IMR-90 (cell line): ENCODE results near the gene FAM47E. TPM values are rescaled to one million over a fixed set of nuclear protein-coding genes. Genes with fewer than 3 reads are reported as not detected.

ENCODE experiments used
- ATAC-seq: fragments of 200-7000 bp; cut with Tn5 transposase; 2 replicates; pipeline ENCODE4 v1.9.1; 2020; ENCODE audit warnings: low read depth, mild to moderate bottlenecking, moderate library complexity
- BruUV-seq: library from RNA; stranded (reverse); fragments of 400-500 nt; replicated peaks from 2 replicates; lab custom pipeline; 2021; lab: Mats Ljungman, UMichigan
- CTCF ChIA-PET: fragments of 300-600 bp; formaldehyde crosslinking; extraction: SDS; loops from one replicate; lab custom pipeline; 2021; ENCODE audit warnings: antibody characterized with exemption; lab: Yijun Ruan, JAX
- POLR2A ChIA-PET: fragments of 300-600 bp; sonication (Branson Sonifier 250); formaldehyde crosslinking; loops from one replicate; lab custom pipeline; 2022; ENCODE audit warnings: antibody characterized with exemption; ENCODE audit not compliant: unreplicated experiment; lab: Charles Lee
- DNase-seq: peaks from one replicate; pipeline ENCODE4 v3.0.0; 2013
- H2AFZ ChIP-seq: replicated peaks from 2 replicates; pipeline ENCODE3; 2013; ENCODE audit warnings: low read length, mild to moderate bottlenecking; ENCODE audit not compliant: poor library complexity
- H2AK5ac ChIP-seq: 2 replicates; pipeline ENCODE4 v1.6.1; 2013; ENCODE audit warnings: low read depth, low read length, inconsistent platforms
- H2AK9ac ChIP-seq: replicated peaks from 2 replicates; pipeline ENCODE3; 2013; ENCODE audit warnings: mild to moderate bottlenecking, low read depth, low read length, moderate library complexity; ENCODE audit not compliant: poor library complexity
- H2BK120ac ChIP-seq: 2 replicates; pipeline ENCODE4 v1.6.1; 2013; ENCODE audit warnings: low read depth, low read length, inconsistent platforms
- H2BK15ac ChIP-seq: 3 replicates; pipeline ENCODE4 v1.6.1; 2013; ENCODE audit warnings: low read depth, low read length, inconsistent platforms
- H2BK20ac ChIP-seq: 2 replicates; pipeline ENCODE4 v1.6.1; 2013; ENCODE audit warnings: low read depth, mild to moderate bottlenecking, inconsistent platforms, low read length, moderate library complexity
- H2BK5ac ChIP-seq: 2 replicates; pipeline ENCODE4 v1.6.1; 2013; ENCODE audit warnings: mild to moderate bottlenecking, low read depth, low read length, inconsistent platforms; ENCODE audit not compliant: poor library complexity, severe bottlenecking
- H3K14ac ChIP-seq: replicated peaks from 2 replicates; pipeline ENCODE4 v1.6.1; 2013; ENCODE audit warnings: low read depth, low read length, inconsistent platforms
- H3K18ac ChIP-seq: 2 replicates; pipeline ENCODE4 v1.6.1; 2013; ENCODE audit warnings: low read depth, low read length, control low read depth
- H3K23ac ChIP-seq: 2 replicates; pipeline ENCODE4 v1.6.1; 2013; ENCODE audit warnings: low read depth, low read length, inconsistent platforms
- H3K27ac ChIP-seq: 2 replicates; pipeline ENCODE4 v1.5.1; 2013; ENCODE audit warnings: mild to moderate bottlenecking, control low read depth, low read length; ENCODE audit not compliant: insufficient read depth
- H3K27me3 ChIP-seq: 2 replicates; pipeline ENCODE4 v1.6.1; 2013; ENCODE audit warnings: low read length; ENCODE audit not compliant: control insufficient read depth, insufficient read depth
- H3K36me3 ChIP-seq: 2 replicates; pipeline ENCODE4 v1.6.1; 2013; ENCODE audit warnings: low read length, mixed read lengths; ENCODE audit not compliant: control insufficient read depth, insufficient read depth
- H3K4ac ChIP-seq: 2 replicates; pipeline ENCODE4 v1.6.1; 2013; ENCODE audit warnings: low read depth, low read length, inconsistent platforms
- H3K4me1 ChIP-seq: 2 replicates; pipeline ENCODE4 v1.6.1; 2013; ENCODE audit warnings: low read length, mixed read lengths; ENCODE audit not compliant: control insufficient read depth, insufficient read depth
- H3K4me2 ChIP-seq: 2 replicates; pipeline ENCODE4 v1.6.1; 2013; ENCODE audit warnings: low read depth, mild to moderate bottlenecking, control low read depth, low read length, moderate library complexity
- H3K4me3 ChIP-seq: 2 replicates; pipeline ENCODE4 v1.5.1; 2013; ENCODE audit warnings: low read depth, mild to moderate bottlenecking, control low read depth, low read length, moderate library complexity; ENCODE audit not compliant: insufficient read depth
- H3K56ac ChIP-seq: 2 replicates; pipeline ENCODE4 v1.6.1; 2013; ENCODE audit warnings: low read length, inconsistent platforms; ENCODE audit not compliant: insufficient read depth; ENCODE audit errors: extremely low read depth
- H3K79me1 ChIP-seq, 2 experiments: 2 replicates each; pipeline ENCODE4 v1.6.1; 2013; ENCODE audit warnings: low read length in 2 of 2, inconsistent platforms in 1 of 2, low read depth in 1 of 2
- H3K9ac ChIP-seq: 2 replicates; pipeline ENCODE4 v1.6.1; 2013; ENCODE audit warnings: low read depth, low read length, control low read depth
- H3K9me1 ChIP-seq: 2 replicates; pipeline ENCODE4 v1.6.1; 2013; ENCODE audit warnings: low read length, inconsistent platforms; ENCODE audit not compliant: insufficient read depth
- H3K9me3 ChIP-seq: 2 replicates; pipeline ENCODE4 v1.6.1; 2013; ENCODE audit warnings: low read length; ENCODE audit not compliant: control insufficient read depth, insufficient read depth
- H4K20me1 ChIP-seq: 2 replicates; pipeline ENCODE4 v1.6.1; 2013; ENCODE audit warnings: low read length, inconsistent platforms; ENCODE audit not compliant: insufficient read depth
- H4K5ac ChIP-seq: 2 replicates; pipeline ENCODE4 v1.6.1; 2013; ENCODE audit warnings: mild to moderate bottlenecking, low read depth, low read length, control low read depth
- H4K8ac ChIP-seq, 2 experiments: 2 replicates each; pipeline ENCODE4 v1.6.1; 2013; ENCODE audit warnings: low read depth in 2 of 2, low read length in 2 of 2, control low read depth in 1 of 2, inconsistent platforms in 1 of 2
- H4K91ac ChIP-seq: 2 replicates; pipeline ENCODE4 v1.6.1; 2013; ENCODE audit warnings: low read depth, low read length, inconsistent platforms; ENCODE audit not compliant: insufficient read depth
- CEBPB ChIP-seq: IDR thresholded peaks from 2 replicates; pipeline ENCODE4 v1.6.1; 2012; ENCODE audit warnings: low read depth, low read length, improper control_type of control experiment
- CHD1 ChIP-seq: IDR thresholded peaks from 2 replicates; pipeline ENCODE4 v1.6.1; 2012; ENCODE audit warnings: low read depth, low read length, improper control_type of control experiment
- ELK1 ChIP-seq: fragments of 150-350 bp; IDR thresholded peaks from 2 replicates; pipeline ENCODE4 v1.6.1; 2016; ENCODE audit warnings: low read depth, mild to moderate bottlenecking, low read length, moderate library complexity, borderline replicate concordance
- FOS ChIP-seq: fragments of 150-350 bp; IDR thresholded peaks from 2 replicates; pipeline ENCODE4 v1.6.1; 2016; ENCODE audit warnings: low read depth, low read length
- MAZ ChIP-seq: IDR thresholded peaks from 2 replicates; pipeline ENCODE4 v1.6.1; 2012; ENCODE audit warnings: low read depth, mild to moderate bottlenecking, low read length, improper control_type of control experiment, moderate library complexity, borderline replicate concordance
- NFE2L2 ChIP-seq: fragments of 150-350 bp; IDR thresholded peaks from 2 replicates; pipeline ENCODE4 v1.6.1; 2016; ENCODE audit warnings: low read depth, mild to moderate bottlenecking, low read length
- RAD21 ChIP-seq: IDR thresholded peaks from 2 replicates; pipeline ENCODE4 v1.6.1; 2012; ENCODE audit warnings: low read length, improper control_type of control experiment
- RCOR1 ChIP-seq: IDR thresholded peaks from 2 replicates; pipeline ENCODE4 v1.6.1; 2012; ENCODE audit warnings: mild to moderate bottlenecking, low read length, improper control_type of control experiment; ENCODE audit not compliant: insufficient replicate concordance
- RFX5 ChIP-seq: IDR thresholded peaks from 2 replicates; pipeline ENCODE4 v1.8.0; 2012; ENCODE audit warnings: low read depth, mild to moderate bottlenecking, low read length, moderate library complexity
- SMC3 ChIP-seq: fragments of 150-350 bp; IDR thresholded peaks from 2 replicates; pipeline ENCODE4 v1.6.1; 2016; ENCODE audit warnings: low read depth, mild to moderate bottlenecking, antibody characterized with exemption, low read length, moderate library complexity
- WGBS, 2 experiments: methylation state at CpG; one replicate each; pipeline versions ENCODE4 v1.1.5 to v1.1.7; 2013; ENCODE audit warnings: missing lambda C conversion rate in 2 of 2; ENCODE audit not compliant: insufficient read length in 1 of 2; ENCODE audit errors: extremely low coverage in 2 of 2; 5-methylcytosine and 5-hydroxymethylcytosine counted together
- dilution Hi-C: fragments of 300-500 bp; cut with HindIII; formaldehyde crosslinking; loops from one replicate; pipeline ENCODE4 v1.14.3; 2018; ENCODE audit warnings: low sequenced_read_pairs; ENCODE audit not compliant: unreplicated experiment
- in situ Hi-C: fragments of 300-500 bp; cut with MboI; formaldehyde crosslinking; loops from 3 replicates; pipeline ENCODE4 v1.14.3; 2019; ENCODE audit warnings: low sequenced_read_pairs, inconsistent platforms, mixed read lengths
- intact Hi-C: fragments of 100-400 bp; cut with micrococcal nuclease; formaldehyde crosslinking; loops from 2 replicates; pipeline ENCODE4 v1.10.0; 2022
- polyA plus RNA-seq, 3 experiments: library from polyadenylated mRNA; depleted of rRNA; stranded (reverse); fragments of >200 nt; gene quantifications; 2 replicates each; pipeline ENCODE4 v1.2.3, GENCODE V29; 2012; ENCODE audit warnings: low replicate concordance in 1 of 3
- total RNA-seq: library from RNA; depleted of rRNA; stranded (reverse); fragments of >200 nt; gene quantifications from 2 replicates; pipeline ENCODE4 v1.2.3, GENCODE V29; 2012
- TF ChIP-seq, protein P1 (sequence below): conservative IDR thresholded peaks from 2 replicates; pipeline ENCODE4 v1.5.1; 2012; ENCODE audit warnings: mild to moderate bottlenecking, low read depth, low read length, improper control_type of control experiment

The FAM47E gene
- total and polyA plus RNA-seq, 2 of the 4 experiments (the other 2 are of a cell fraction): 0.05 TPM; not detected in 1

GRCh38 chr4:76312457-76312856, 60.9 kb downstream of the FAM47E start:
- no peak overlapping the region for H3K4ac ChIP-seq
- H2BK20ac ChIP-seq: no peak overlapping the region
- intact Hi-C loops: no loop called here
- no peak overlapping the region for H3K4me2 ChIP-seq
- H3K4me3 ChIP-seq: no peak overlapping the region
- peaks cover 5% of the 10 kb centered on the region; the same call in 1 of the 2 replicates for H3K4me1 ChIP-seq
- no peak overlapping the region for H2BK5ac ChIP-seq
- H2BK120ac ChIP-seq: no peak overlapping the region
- H3K9me1 ChIP-seq: peaks cover 12% of the 10 kb centered on the region; the same call in 1 of the 2 replicates
- H4K91ac ChIP-seq: no peak overlapping the region
- H3K18ac ChIP-seq: no peak overlapping the region
- peaks cover 8% of the 10 kb centered on the region for H3K36me3 ChIP-seq
- POLR2A ChIA-PET: no interaction called here
- no peak overlapping the region for H4K5ac ChIP-seq
- peaks cover 12 to 21% of the 10 kb centered on the region in 2 experiments; a peak in 3 of 4 replicates for H3K79me1 ChIP-seq
- H3K27me3 ChIP-seq: no peaks in the 10 kb centered on the region
- WGBS, 2 experiments: no CpG with 5 or more reads among the region's 1 CpG
- H3K27ac ChIP-seq: no peak overlapping the region
- H2AK9ac ChIP-seq: no peak overlapping the region
- H2BK15ac ChIP-seq: no peak overlapping the region
- no peaks in the 10 kb centered on the region; the same call in 1 of the 2 replicates for H4K20me1 ChIP-seq
- DNase-seq (no peak), ATAC-seq (no peak)
- no peak overlapping the region for H3K23ac ChIP-seq
- TF ChIP-seq NFE2L2: no peak
- TF ChIP-seq, protein P1, sequence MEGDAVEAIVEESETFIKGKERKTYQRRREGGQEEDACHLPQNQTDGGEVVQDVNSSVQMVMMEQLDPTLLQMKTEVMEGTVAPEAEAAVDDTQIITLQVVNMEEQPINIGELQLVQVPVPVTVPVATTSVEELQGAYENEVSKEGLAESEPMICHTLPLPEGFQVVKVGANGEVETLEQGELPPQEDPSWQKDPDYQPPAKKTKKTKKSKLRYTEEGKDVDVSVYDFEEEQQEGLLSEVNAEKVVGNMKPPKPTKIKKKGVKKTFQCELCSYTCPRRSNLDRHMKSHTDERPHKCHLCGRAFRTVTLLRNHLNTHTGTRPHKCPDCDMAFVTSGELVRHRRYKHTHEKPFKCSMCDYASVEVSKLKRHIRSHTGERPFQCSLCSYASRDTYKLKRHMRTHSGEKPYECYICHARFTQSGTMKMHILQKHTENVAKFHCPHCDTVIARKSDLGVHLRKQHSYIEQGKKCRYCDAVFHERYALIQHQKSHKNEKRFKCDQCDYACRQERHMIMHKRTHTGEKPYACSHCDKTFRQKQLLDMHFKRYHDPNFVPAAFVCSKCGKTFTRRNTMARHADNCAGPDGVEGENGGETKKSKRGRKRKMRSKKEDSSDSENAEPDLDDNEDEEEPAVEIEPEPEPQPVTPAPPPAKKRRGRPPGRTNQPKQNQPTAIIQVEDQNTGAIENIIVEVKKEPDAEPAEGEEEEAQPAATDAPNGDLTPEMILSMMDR: no peak
- TF ChIP-seq MAZ: no peak
- TF ChIP-seq RAD21: no peak
- no peak for TF ChIP-seq ELK1
- TF ChIP-seq SMC3: no peak
- no peak for TF ChIP-seq CEBPB
- TF ChIP-seq CHD1: no peak
- TF ChIP-seq RFX5: no peak
- TF ChIP-seq FOS: no peak
- TF ChIP-seq RCOR1: no peak
- no peak overlapping the region for H3K9ac ChIP-seq
- no TSS peak for BruUV-seq
- no peak overlapping the region for H4K8ac ChIP-seq
- in situ Hi-C loops: no loop called here
- H2AFZ ChIP-seq: no peak overlapping the region
- dilution Hi-C loops: no loop called here
- H2AK5ac ChIP-seq: no peak overlapping the region
- peaks cover 2% of the 10 kb centered on the region for H3K9me3 ChIP-seq
- H3K56ac ChIP-seq: no peak overlapping the region
- H3K14ac ChIP-seq: no peak overlapping the region
- CTCF ChIA-PET: interaction anchor here (0.5 to 1.2 kb wide), 2 partner anchors 11 to 65 kb away, joined by 3 read pairs; no protein-coding TSS in a partner anchor
